H1 (cell line): ENCODE data around the gene NBEA. TPM values are rescaled to one million over a fixed set of nuclear protein-coding genes. Genes with fewer than 3 reads are reported as not detected.

Experiments used
- BCL11A ChIP-seq, 2 experiments: IDR thresholded peaks; one replicate each; pipeline ENCODE4 v1.6.1; 2011; ENCODE audit warnings: low read depth in 2 of 2, low read length in 2 of 2, mild to moderate bottlenecking in 2 of 2
- CTBP2 ChIP-seq: IDR thresholded peaks from 2 replicates; pipeline ENCODE4 v1.7.0; 2011; ENCODE audit warnings: borderline replicate concordance, mild to moderate bottlenecking, moderate library complexity, mixed read lengths, low read length; ENCODE audit not compliant: insufficient read depth, insufficient read length
- RNF2 ChIP-seq: fragments of 200-900, 300-1000 bp; sonication (generic); IDR thresholded peaks from 2 replicates; pipeline ENCODE4 v1.7.1; 2016; ENCODE audit warnings: borderline replicate concordance, low read depth, mild to moderate bottlenecking, antibody characterized with exemption, low read length; ENCODE audit not compliant: poor library complexity, severe bottlenecking; ENCODE audit errors: missing control alignments
- TAF1 ChIP-seq: IDR thresholded peaks from 2 replicates; pipeline ENCODE4 v1.6.1; 2011; ENCODE audit warnings: mild to moderate bottlenecking, low read depth, low read length
- TEAD4 ChIP-seq: IDR thresholded peaks from 2 replicates; pipeline ENCODE4 v1.6.1; 2012; ENCODE audit warnings: low read depth, low read length, inconsistent platforms, mixed read lengths
- polyA plus RNA-seq, 7 experiments: library from polyadenylated mRNA; depleted of rRNA in 3 of 7; stranded (reverse) in 5 of 7; unstranded in 2 of 7; fragments of >200 nt in 5 of 7; fragments of 200-250 nt in 2 of 7; gene quantifications; 1 replicate in 5 of 7; 2 replicates in 1 of 7; 4 replicates in 1 of 7; pipeline versions ENCODE4 v1.2.1 to v1.2.3, GENCODE V29; 2011 to 2013; ENCODE audit warnings: missing spikeins in 2 of 7, mixed read lengths in 2 of 7
- total RNA-seq: library from RNA; stranded (reverse); fragmentation: NEBNext Ultra II Directional; extraction: Animal tissue kit (Norgen Biotek cat#: 25700); gene quantifications from 2 replicates; pipeline ENCODE4 v1.2.1, GENCODE V29; 2021

The NBEA gene
- total and polyA plus RNA-seq, 2 of the 8 experiments (the other 6 are each of a cell fraction or from before 2014, with no cell fraction given), result 14.2 to 21.5 TPM

DNA sequence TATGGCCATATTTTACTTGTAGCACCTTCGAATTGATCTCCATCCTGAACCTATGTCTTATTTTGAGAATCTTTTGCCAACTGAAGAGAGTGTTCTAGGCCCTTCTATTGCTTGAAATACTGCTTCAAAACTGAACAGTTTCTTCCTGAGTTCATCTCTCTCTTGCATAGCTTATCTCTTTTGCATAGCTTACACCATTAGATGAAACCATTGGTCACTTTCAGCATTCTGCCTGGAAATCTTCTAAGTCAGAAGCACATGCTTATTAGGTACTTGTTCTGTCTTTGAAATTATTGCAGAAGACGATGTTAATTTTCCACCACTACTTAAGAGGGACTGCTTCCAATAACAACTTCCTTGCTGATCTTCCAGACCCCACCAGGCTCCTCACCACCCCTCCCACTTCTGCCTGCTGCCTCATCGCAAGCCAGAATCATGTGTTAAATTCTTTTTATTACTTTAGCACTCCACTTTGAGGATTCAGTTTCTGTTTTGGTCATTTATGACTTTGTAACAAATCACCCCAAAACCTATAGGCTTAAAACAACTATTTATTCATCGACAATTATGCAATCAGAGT lies 656.8 kb downstream of the NBEA start (continued):
- TF ChIP-seq RNF2, result no peak
- TF ChIP-seq BCL11A (IDR thresholded peaks at IDR 0.05; ENCODE audit: low read depth in 2 of 2, low read length in 2 of 2), result no peak
- TF ChIP-seq TEAD4, result no peak
- no peak for TF ChIP-seq CTBP2
- TF ChIP-seq TAF1, result no peak
